Measurements from ENCODE around the gene TRAPPC1.

Gene TRAPPC1

GRCh38 chr17:7940034-7940433 is 8.3 kb upstream of the TRAPPC1 start:
- no peak for DNase-seq

DNA sequence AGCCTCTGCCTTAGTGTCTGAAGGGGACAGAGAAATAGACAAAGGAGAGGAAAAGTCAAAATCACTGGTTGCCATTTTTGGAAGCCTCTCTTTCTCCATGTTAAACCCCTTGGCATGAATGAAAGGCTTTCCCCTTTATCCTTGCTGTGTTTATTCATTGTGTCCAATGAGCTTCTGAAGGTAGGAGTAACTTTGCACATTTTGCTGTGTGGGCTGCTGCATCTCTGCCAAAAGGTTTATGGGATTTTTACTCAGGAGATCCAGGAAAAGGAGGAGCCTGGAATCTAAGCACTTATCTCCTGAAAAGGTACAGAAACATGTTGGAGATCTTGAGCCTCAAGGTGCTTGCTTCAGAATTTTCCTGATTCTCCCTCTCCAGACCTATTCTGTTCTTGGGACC is 4.1 kb upstream of the TRAPPC1 start:
- DNase-seq = no peak

GRCh38 chr17:7932949-7933348 is 1.2 kb upstream of the TRAPPC1 start:
- no peak for DNase-seq

GRCh38 chr17:7932483-7932891 is 741 bp upstream of the TRAPPC1 start:
- no peak for DNase-seq

DNA sequence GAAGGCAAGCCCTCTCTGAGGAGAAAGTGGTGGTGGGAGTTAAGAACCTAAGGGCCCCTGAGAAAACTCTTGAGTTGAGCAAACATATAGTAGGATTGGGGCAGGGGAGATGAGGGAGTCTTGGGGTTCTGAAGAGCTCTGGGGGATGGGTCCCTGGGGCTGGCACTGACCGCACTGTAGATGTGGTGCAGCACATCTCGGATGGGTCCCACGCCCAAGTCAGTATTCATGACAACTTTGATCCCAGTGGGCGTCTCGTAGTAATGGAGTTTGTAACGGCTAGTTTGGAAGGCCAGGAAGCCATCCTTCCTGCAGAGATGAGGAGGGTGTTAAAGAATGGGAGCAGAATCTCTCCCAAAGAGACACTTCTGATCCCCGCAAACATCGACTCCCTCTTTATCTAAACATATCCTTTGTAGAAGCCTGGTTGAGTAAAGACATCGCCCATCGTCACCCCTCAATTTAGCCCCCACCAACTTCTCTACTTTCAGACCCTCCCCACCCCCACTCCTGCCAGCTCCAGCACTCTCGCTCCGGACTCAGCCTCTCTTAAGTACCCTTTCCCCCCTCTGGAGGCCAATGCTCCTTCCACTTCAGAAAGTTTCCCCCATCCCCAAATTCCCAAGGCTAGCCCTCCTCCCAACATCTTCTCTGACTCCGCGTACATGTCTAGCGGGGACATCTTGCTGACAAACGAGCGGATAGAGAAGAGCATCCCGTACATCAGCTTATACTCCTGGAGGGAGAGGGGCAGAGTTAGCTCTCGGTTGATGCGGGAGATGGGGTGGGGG is 710 bp downstream of the TRAPPC1 start:
- DNase-seq = no peak

DNA sequence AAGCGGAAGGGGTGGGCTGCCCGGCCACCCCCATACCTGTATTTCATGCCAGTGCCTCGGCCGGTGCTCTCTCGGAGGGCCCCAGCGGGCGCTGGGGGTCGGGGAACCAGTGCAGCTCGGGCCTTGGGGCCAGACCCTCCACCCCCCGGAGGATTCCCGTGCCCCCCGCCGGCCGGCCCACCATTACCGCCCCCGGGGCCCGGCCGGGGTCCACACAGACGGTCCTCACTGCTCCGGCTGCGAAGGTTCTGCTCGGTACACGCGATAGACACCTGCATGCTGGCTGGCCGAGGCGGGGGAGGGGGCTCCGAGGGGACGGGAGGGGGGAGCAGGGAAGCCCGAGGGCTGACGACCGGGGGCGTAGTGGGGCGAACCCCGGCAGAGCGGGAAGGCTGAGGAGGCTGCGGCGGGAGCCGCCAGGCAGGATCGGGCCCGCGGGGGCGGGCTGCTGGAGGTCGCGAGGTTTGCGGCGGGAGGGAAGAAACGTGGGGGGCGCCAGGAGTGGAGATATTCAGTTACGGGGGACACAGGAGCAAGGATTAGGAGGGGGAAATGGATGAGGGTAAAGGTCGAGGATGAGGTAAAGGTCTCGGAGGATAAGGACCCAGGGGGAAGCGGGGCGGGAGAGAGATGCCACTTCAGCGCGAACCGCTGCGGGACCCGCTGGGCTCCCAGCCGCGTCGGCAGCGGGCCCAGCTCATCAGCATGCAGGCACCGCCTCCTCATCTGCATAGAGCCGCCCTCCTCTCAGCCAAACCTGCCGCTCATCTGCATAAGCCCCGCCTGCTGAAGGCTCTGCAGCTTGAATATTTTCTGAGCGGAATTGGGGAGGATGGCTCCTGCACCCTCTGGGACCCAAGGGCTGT is 2.4 kb downstream of the TRAPPC1 start, which contains the start of gene KCNAB3:
Gene KCNAB3 (minus strand): TSS at position 699 of the 866 bp plus-strand sequence. CDS start 421 bp downstream, at position 278.
- DNase-seq = peak; percentile 58

GRCh38 chr17:7927596-7927995 is 4.2 kb downstream of the TRAPPC1 start:
- no peak for DNase-seq

GRCh38 chr17:7922845-7923628 is 8.7 kb downstream of the TRAPPC1 start:
- no peak for DNase-seq

- no peak for DNase-seq
Observed at GRCh38 chr17:7922269-7922844, 9.4 kb downstream of the TRAPPC1 start.

DNA sequence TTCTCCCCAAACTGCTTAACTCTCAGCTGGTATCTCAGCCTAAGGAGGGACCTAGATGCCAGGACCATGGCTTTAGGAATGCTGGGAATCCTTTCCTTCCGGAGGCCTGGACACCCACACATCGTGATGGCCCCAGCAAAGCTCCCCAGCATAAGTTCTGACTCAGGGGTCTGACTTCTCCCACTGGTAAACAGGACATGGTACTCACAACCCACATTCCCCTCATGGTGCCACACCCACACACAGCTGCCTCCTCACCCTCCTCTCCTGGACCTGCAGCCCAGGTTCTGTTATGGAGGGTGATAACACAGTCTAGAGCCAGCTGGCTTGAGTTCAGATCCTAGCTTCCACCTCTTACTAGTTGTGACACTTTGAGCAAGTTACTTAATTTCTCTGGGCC is 14.9 kb downstream of the TRAPPC1 start:
- no peak for DNase-seq

GRCh38 chr17:7916385-7916682 is 15.4 kb downstream of the TRAPPC1 start:
- DNase-seq = no peak

DNA sequence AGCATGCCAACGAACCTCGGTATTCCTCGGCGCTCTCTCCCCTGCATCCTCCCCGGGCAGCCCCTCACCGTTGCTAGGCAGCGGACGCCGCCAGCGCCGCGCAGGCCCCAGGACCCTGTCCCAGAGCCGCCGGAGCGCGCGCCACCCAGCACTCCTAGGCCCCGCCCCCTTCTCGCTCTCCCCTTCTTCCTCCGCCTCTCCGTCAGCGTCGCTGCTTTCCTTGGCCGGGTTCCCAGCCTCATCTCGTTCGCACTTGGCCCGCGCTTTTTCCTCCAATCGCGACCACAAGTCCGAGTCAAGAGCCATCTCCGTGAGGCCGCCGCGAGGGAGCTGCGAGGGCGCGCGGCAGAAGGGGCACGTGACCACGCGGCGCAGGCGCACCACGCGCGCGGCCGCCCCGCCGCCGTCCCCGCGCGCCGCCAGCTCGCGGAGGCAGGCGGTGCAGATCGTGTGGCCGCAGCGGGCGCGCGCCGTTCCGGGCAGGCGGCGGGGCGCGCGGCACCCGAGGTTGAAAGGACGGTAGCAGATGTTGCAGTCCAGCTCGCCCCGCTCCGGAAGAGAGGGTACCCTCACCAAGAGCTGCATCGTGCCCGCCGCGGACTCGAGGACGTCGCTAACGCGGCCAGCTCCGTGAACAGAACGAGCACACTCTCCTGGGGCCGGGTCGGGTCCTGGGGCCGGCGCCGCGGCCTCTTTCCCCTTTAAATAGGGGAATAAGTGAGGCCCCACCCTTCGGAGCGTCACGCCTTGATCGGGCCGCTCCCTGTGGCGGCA is 15.9 kb downstream of the TRAPPC1 start, which contains the start of gene RNF227:
Gene RNF227 (minus strand): TSS at position 679 of the 774 bp plus-strand sequence. CDS start 94 bp downstream, at position 585.
- DNase-seq = peak; percentile 94

- no peak for DNase-seq
Observed at GRCh38 chr17:7915179-7915610, 16.6 kb downstream of the TRAPPC1 start.

DNA sequence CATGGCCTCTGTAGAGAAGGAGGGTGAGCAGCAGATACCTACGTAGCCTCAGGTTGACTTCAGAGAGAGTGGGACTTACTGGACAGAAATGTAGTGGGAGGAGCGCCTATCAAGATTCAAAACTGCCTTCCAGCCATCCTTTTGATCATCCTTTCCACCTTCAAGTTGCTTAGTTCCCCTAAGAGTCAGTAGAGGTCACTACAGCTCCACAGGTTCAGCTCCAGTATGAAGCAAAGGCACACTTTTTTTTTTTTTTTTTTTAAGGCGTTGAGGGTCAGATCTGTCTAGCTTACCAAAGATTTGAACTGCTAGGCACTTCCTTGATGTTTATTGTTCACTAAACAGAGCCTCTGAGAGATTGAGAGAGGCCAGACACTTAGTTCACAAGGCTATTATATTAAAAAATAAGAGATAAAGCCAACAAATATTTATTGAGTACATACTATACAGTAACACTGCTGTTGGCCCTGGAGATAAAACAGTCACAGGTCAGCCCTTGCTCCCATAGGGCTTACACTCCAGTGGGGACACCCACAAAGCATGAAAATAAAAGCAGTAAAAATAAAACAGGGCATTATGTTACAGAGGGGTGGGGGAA is 18.7 kb downstream of the TRAPPC1 start:
- DNase-seq = peak; percentile 12

DNA sequence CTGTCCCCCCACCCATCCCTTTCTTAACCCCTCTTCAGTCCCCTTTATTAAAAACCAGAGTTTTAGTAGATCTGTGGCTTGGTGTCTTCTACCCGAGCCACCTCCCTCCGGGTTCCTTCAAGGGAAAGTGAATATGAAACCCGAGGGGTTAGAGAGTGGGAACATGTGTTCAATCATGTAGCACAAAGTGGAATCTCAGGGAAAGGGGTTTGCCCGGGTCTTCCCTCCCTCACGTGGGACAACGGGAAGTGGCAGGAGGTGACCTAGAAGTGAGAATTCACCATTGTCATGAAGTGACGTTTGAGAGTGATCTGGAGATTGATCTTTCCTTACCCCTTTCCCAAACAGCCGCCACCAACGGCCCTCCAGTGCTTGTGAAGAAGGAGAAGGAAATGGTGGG is 20.6 kb downstream of the TRAPPC1 start:
- DNase-seq = no peak

- no peak for DNase-seq
Observed at GRCh38 chr17:7910711-7911110, 21.0 kb downstream of the TRAPPC1 start.

- DNase-seq = no peak
Observed at GRCh38 chr17:7910281-7910680, 21.5 kb downstream of the TRAPPC1 start.

- no peak for DNase-seq
Observed at GRCh38 chr17:7909089-7909488, 22.7 kb downstream of the TRAPPC1 start.

DNA sequence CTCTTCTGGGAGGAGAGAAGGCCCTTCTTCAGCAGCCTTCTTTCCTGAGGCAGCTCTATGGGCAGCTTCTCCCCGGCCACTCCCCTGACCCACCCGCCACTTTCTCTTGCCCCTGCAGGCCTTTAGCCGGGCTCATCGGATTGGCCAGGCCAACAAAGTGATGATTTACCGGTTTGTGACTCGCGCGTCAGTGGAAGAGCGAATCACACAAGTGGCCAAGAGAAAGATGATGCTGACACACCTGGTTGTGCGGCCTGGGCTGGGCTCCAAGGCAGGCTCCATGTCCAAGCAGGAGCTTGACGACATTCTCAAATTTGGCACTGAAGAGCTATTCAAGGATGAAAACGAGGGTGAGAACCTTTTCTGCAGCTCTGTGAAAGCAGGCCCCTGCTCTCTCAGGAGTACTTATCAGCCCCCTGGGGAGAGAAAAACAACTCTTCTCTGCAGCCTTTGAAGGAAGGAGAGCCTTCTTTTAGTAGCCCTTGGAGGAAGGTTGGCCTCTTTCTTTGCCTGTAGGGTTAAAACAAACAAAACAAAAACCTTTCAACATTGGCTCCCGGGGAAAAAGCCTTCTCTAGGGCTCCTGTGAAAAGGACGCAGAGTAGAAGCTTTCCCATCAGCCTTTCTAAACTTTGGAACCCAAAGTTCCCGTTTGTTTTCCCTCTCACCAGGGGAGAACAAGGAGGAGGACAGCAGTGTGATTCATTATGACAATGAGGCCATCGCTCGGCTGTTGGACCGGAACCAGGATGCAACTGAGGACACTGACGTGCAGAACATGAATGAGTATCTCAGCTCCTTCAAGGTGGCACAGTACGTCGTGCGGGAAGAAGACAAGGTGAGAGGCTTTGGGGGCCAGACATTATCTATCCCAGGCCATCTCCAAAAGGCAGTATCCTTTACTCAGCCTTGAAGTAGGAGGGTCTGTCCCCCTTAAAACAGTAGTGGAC is 28.3 kb downstream of the TRAPPC1 start:
- DNase-seq = no peak

GRCh38 chr17:7897773-7898172 is 34.0 kb downstream of the TRAPPC1 start:
- DNase-seq = no peak

Data from NCI-H1092 (cell line).